H9 (cell line): Measurements from ENCODE around the gene KCNG1. TPM values are rescaled to one million over a fixed set of nuclear protein-coding genes. Genes with fewer than 3 reads are reported as not detected.

Source experiments
- DNase-seq: peaks from one replicate; pipeline ENCODE4 v3.0.0-alpha.2; 2017
- H2AFZ ChIP-seq: one replicate; pipeline ENCODE4 v1.6.1; 2013; ENCODE audit warnings: mild to moderate bottlenecking, low read length, control low read depth, moderate library complexity
- H2AK5ac ChIP-seq: 2 replicates; pipeline ENCODE4 v1.6.1; 2013; ENCODE audit warnings: low read length, control low read depth, mixed read lengths; ENCODE audit not compliant: insufficient read length
- H2BK120ac ChIP-seq: one replicate; pipeline ENCODE4 v1.6.1; 2013; ENCODE audit warnings: low read depth, mild to moderate bottlenecking, low read length, control low read depth, inconsistent platforms; ENCODE audit not compliant: poor library complexity, severe bottlenecking
- H2BK12ac ChIP-seq: 2 replicates; pipeline ENCODE4 v1.6.1; 2013; ENCODE audit warnings: low read length, control low read depth, mixed read lengths, low read depth; ENCODE audit not compliant: insufficient read length
- H2BK15ac ChIP-seq: 2 replicates; pipeline ENCODE4 v1.6.1; 2013; ENCODE audit warnings: low read depth, low read length, control low read depth
- H2BK20ac ChIP-seq: one replicate; pipeline ENCODE4 v1.6.1; 2013; ENCODE audit warnings: low read depth, mild to moderate bottlenecking, low read length, control low read depth, inconsistent platforms; ENCODE audit not compliant: poor library complexity, severe bottlenecking
- H2BK5ac ChIP-seq: 2 replicates; pipeline ENCODE4 v1.6.1; 2013; ENCODE audit warnings: low read length, control low read depth, mixed read lengths; ENCODE audit not compliant: insufficient read length
- H3K14ac ChIP-seq: 2 replicates; pipeline ENCODE4 v1.6.1; 2013; ENCODE audit warnings: low read length, control low read depth; ENCODE audit not compliant: insufficient read depth
- H3K18ac ChIP-seq: 2 replicates; pipeline ENCODE4 v1.6.1; 2013; ENCODE audit warnings: low read depth, mild to moderate bottlenecking, mixed read lengths, low read length, control low read depth; ENCODE audit not compliant: insufficient read length
- H3K23ac ChIP-seq: 2 replicates; pipeline ENCODE4 v1.6.1; 2013; ENCODE audit warnings: low read length, control low read depth, mixed read lengths, low read depth; ENCODE audit not compliant: insufficient read length
- H3K23me2 ChIP-seq: 2 replicates; pipeline ENCODE4 v1.6.1; 2013; ENCODE audit warnings: low read depth, mild to moderate bottlenecking, mixed read lengths, low read length, control low read depth; ENCODE audit not compliant: insufficient read length, poor library complexity, severe bottlenecking
- H3K27ac ChIP-seq: 2 replicates; pipeline ENCODE4 v1.5.1; 2013; ENCODE audit warnings: low read length, control low read depth, mixed read lengths, low read depth; ENCODE audit not compliant: insufficient read length
- H3K27me3 ChIP-seq: 2 replicates; pipeline ENCODE4 v1.6.1; 2013; ENCODE audit warnings: low read length, control low read depth, inconsistent platforms; ENCODE audit not compliant: insufficient read depth
- H3K4ac ChIP-seq: 2 replicates; pipeline ENCODE4 v1.6.1; 2013; ENCODE audit warnings: low read depth, mild to moderate bottlenecking, control low read depth, inconsistent platforms, low read length, moderate library complexity
- H3K4me1 ChIP-seq: 2 replicates; pipeline ENCODE4 v1.6.1; 2013; ENCODE audit warnings: low read length, control low read depth, inconsistent platforms; ENCODE audit not compliant: insufficient read depth
- H3K4me2 ChIP-seq: 2 replicates; pipeline ENCODE4 v1.6.1; 2013; ENCODE audit warnings: low read length, control low read depth, mixed read lengths; ENCODE audit not compliant: insufficient read length, insufficient read depth
- H3K56ac ChIP-seq: 2 replicates; pipeline ENCODE4 v1.6.1; 2013; ENCODE audit warnings: low read depth, mild to moderate bottlenecking, mixed read lengths, low read length, control low read depth; ENCODE audit not compliant: insufficient read length
- H3K79me1 ChIP-seq: 2 replicates; pipeline ENCODE4 v1.6.1; 2013; ENCODE audit warnings: low read depth, mild to moderate bottlenecking, moderate library complexity, low read length, control low read depth, inconsistent platforms; ENCODE audit not compliant: insufficient read depth, poor library complexity, severe bottlenecking
- H3K79me2 ChIP-seq: 2 replicates; pipeline ENCODE4 v1.6.1; 2013; ENCODE audit warnings: low read length, control low read depth, inconsistent platforms; ENCODE audit not compliant: insufficient read depth
- H3K9ac ChIP-seq: 2 replicates; pipeline ENCODE4 v1.6.1; 2013; ENCODE audit warnings: low read length, control low read depth, mixed read lengths; ENCODE audit not compliant: insufficient read length; ENCODE audit errors: extremely low read depth
- H3K9me3 ChIP-seq: one replicate; pipeline ENCODE4 v1.6.1; 2013; ENCODE audit warnings: low read depth, low read length, inconsistent platforms; ENCODE audit not compliant: control insufficient read depth
- H3T11ph ChIP-seq: one replicate; pipeline ENCODE4 v1.6.1; 2013; ENCODE audit warnings: mild to moderate bottlenecking, low read length, control low read depth, inconsistent platforms
- H4K20me1 ChIP-seq: one replicate; pipeline ENCODE4 v1.6.1; 2013; ENCODE audit not compliant: control insufficient read depth, insufficient read length, insufficient read depth
- H4K5ac ChIP-seq: 2 replicates; pipeline ENCODE4 v1.6.1; 2013; ENCODE audit warnings: low read depth, mild to moderate bottlenecking, mixed read lengths, low read length, control low read depth; ENCODE audit not compliant: insufficient read length
- H4K8ac ChIP-seq: replicated peaks from 2 replicates; pipeline ENCODE4 v1.6.1; 2013; ENCODE audit warnings: low read length, control low read depth, mixed read lengths, low read depth; ENCODE audit not compliant: insufficient read length
- H4K91ac ChIP-seq: 2 replicates; pipeline ENCODE4 v1.6.1; 2013; ENCODE audit warnings: low read depth, mild to moderate bottlenecking, moderate library complexity, mixed read lengths, low read length, control low read depth; ENCODE audit not compliant: insufficient read length
- H3K27ac Mint-ChIP-seq, 3 experiments: 2 replicates in 2 of 3; 3 replicates in 1 of 3; pipeline ENCODE4 v1.8.0; 2020 to 2021; ENCODE audit warnings: mixed read lengths in 3 of 3, mild to moderate bottlenecking in 1 of 3, moderate library complexity in 1 of 3
- H3K27me3 Mint-ChIP-seq: 2 replicates; pipeline ENCODE4 v1.8.0; 2021; ENCODE audit warnings: low read depth, mild to moderate bottlenecking, moderate library complexity, mixed read lengths
- H3K36me3 Mint-ChIP-seq, 3 experiments: 2 replicates in 2 of 3; 3 replicates in 1 of 3; pipeline ENCODE4 v1.8.0; 2020 to 2021; ENCODE audit warnings: low read depth in 3 of 3, mixed read lengths in 3 of 3; ENCODE audit not compliant: insufficient read depth in 1 of 3
- H3K4me1 Mint-ChIP-seq, 2 experiments: 2 replicates each; pipeline ENCODE4 v1.8.0; 2020; ENCODE audit warnings: mixed read lengths in 2 of 2
- H3K4me3 Mint-ChIP-seq, 2 experiments: 2 replicates in 1 of 2; 3 replicates in 1 of 2; pipeline ENCODE4 v1.8.0; 2020 to 2021; ENCODE audit warnings: mild to moderate bottlenecking in 2 of 2, mixed read lengths in 2 of 2, moderate library complexity in 1 of 2
- H3K9me3 Mint-ChIP-seq, 2 experiments: 2 replicates in 1 of 2; 3 replicates in 1 of 2; pipeline ENCODE4 v1.8.0; 2020; ENCODE audit warnings: mild to moderate bottlenecking in 2 of 2, mixed read lengths in 2 of 2, moderate library complexity in 1 of 2
- WGBS: extraction: QIAGEN DNeasy Blood & Tissue Kit; methylation state at CpG from one replicate; pipeline ENCODE4 v1.1.7; 2013; ENCODE audit warnings: missing lambda C conversion rate, low lambda C conversion rate, mixed read lengths; ENCODE audit not compliant: insufficient read length; ENCODE audit errors: extremely low coverage; 5-methylcytosine and 5-hydroxymethylcytosine counted together
- total RNA-seq: library from RNA; stranded (reverse); gene quantifications from 2 replicates; pipeline ENCODE4 v1.2.1, GENCODE V29; 2021
- TF ChIP-seq, protein P1 (sequence below): fragments of 200-600 bp; sonication (generic); conservative IDR thresholded peaks from 3 replicates; pipeline ENCODE4 v1.8.0; 2021; ENCODE audit warnings: antibody characterized with exemption, mild to moderate bottlenecking

KCNG1 gene
- total RNA-seq, 1 experiment from 2014 or later = 13.2 TPM

DNA sequence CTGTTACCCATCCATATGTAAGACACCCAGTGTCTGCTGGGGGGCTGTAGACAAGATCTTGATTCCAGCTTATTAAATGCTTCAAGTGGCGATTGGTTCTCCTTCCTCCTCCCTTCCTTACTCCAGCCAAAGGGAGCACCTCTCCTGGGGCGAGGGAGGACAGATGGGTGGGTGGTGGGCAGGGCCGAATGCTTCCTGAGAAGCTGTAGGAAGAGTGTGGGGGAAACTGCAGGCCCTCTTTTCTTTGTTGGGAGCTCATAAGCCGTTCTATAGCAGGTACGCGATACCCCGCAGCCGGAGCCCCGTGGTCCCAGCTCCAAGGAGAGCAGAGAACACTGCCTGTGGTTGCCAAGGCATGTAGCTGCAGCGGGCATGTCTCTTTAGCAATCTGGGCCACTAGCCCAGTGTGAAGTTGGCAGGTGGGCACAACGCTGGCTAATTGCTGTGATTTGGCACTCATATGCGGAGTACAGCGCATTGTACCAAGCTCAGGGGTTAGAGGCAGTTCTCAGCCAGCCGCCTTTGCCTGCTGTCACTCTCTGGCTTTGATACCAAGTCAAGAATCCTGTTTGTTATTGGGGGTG is 14.7 kb upstream of the KCNG1 start:
- H2BK12ac ChIP-seq = no peak overlapping the region
- H2BK120ac ChIP-seq = no peak overlapping the region
- H4K91ac ChIP-seq = no peak overlapping the region
- no peak overlapping the region for H3K23ac ChIP-seq
- no peak overlapping the region for H4K8ac ChIP-seq
- H2BK15ac ChIP-seq = no peak overlapping the region
- H3K27ac ChIP-seq = no peak overlapping the region
- H3K9me3 Mint-ChIP-seq = no peaks in the 10 kb centered on the region
- no peaks in the 10 kb centered on the region for H4K20me1 ChIP-seq
- no peaks in the 10 kb centered on the region for H3K36me3 Mint-ChIP-seq
- no peak overlapping the region for H3K4me3 Mint-ChIP-seq
- H3K9me3 ChIP-seq = no peaks in the 10 kb centered on the region
- no peaks in the 10 kb centered on the region for H3K23me2 ChIP-seq
- TF ChIP-seq, protein P1, sequence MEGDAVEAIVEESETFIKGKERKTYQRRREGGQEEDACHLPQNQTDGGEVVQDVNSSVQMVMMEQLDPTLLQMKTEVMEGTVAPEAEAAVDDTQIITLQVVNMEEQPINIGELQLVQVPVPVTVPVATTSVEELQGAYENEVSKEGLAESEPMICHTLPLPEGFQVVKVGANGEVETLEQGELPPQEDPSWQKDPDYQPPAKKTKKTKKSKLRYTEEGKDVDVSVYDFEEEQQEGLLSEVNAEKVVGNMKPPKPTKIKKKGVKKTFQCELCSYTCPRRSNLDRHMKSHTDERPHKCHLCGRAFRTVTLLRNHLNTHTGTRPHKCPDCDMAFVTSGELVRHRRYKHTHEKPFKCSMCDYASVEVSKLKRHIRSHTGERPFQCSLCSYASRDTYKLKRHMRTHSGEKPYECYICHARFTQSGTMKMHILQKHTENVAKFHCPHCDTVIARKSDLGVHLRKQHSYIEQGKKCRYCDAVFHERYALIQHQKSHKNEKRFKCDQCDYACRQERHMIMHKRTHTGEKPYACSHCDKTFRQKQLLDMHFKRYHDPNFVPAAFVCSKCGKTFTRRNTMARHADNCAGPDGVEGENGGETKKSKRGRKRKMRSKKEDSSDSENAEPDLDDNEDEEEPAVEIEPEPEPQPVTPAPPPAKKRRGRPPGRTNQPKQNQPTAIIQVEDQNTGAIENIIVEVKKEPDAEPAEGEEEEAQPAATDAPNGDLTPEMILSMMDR = no peak
- H2BK20ac ChIP-seq = no peak overlapping the region
- no peak overlapping the region for H2AFZ ChIP-seq
- H3K79me1 ChIP-seq = no peaks in the 10 kb centered on the region
- no peak overlapping the region for H3K56ac ChIP-seq
- no peak overlapping the region for H2AK5ac ChIP-seq
- no peak overlapping the region for H3K9ac ChIP-seq
- H3K18ac ChIP-seq = no peak overlapping the region
- no peak overlapping the region for H3K27ac Mint-ChIP-seq
- H3K14ac ChIP-seq = no peak overlapping the region
- H3K27me3 ChIP-seq = no peaks in the 10 kb centered on the region
- H3K79me2 ChIP-seq = no peaks in the 10 kb centered on the region
- no peak overlapping the region for H3K4me2 ChIP-seq
- H3K4ac ChIP-seq = no peak overlapping the region
- H3K4me1 ChIP-seq = no peaks in the 10 kb centered on the region
- H2BK5ac ChIP-seq = no peak overlapping the region
- WGBS = no CpG with 5 or more reads among the region's 14 CpGs
- no peak for DNase-seq
- no peak overlapping the region for H3T11ph ChIP-seq
- H3K27me3 Mint-ChIP-seq = peaks cover 5% of the 10 kb centered on the region
- no peak overlapping the region for H4K5ac ChIP-seq
- H3K4me1 Mint-ChIP-seq = peaks cover 6 to 8% of the 10 kb centered on the region in 2 experiments
